Neural progenitor cell (in vitro differentiated cells): ENCODE measurements around the gene MACROD2. TPM values are rescaled to one million over a fixed set of nuclear protein-coding genes. Genes with fewer than 3 reads are reported as not detected.
A peak's percentile ranks its signal among the peaks of the same experiment; 100 is the strongest.
"Not testable (repeated sequence)": the region's sequence is repeated elsewhere in the genome, so short reads cannot be mapped to it uniquely, and the experiment has no call there.

ENCODE experiments used
- DNase-seq: peaks from one replicate; pipeline ENCODE4 v3.0.0-alpha.2; 2016; ENCODE audit warnings: low spot score
- H2AFZ ChIP-seq: fragments of 200-600 bp; sonication (generic); replicated peaks from 2 replicates; pipeline ENCODE4 v1.6.1; 2016; ENCODE audit warnings: antibody characterized with exemption
- H3F3A ChIP-seq: fragments of 200-600 bp; sonication (generic); 2 replicates; pipeline ENCODE4 v1.6.1; 2016; ENCODE audit warnings: antibody characterized with exemption, low read depth
- H3K27ac ChIP-seq: fragments of 200-600 bp; sonication (generic); 2 replicates; pipeline ENCODE4 v1.5.1; 2016; ENCODE audit warnings: mild to moderate bottlenecking
- H3K27me3 ChIP-seq: fragments of 200-600 bp; sonication (generic); 2 replicates; pipeline ENCODE4 v1.6.1; 2016; ENCODE audit warnings: mild to moderate bottlenecking, moderate library complexity
- H3K36me3 ChIP-seq: fragments of 200-600 bp; sonication (generic); 2 replicates; pipeline ENCODE4 v1.5.1; 2016
- H3K4me1 ChIP-seq: fragments of 200-600 bp; sonication (generic); 2 replicates; pipeline ENCODE4 v1.6.1; 2016; ENCODE audit warnings: mixed run types
- H3K4me2 ChIP-seq: fragments of 200-600 bp; sonication (generic); 2 replicates; pipeline ENCODE4 v1.6.1; 2016
- H3K4me3 ChIP-seq: fragments of 200-600 bp; sonication (generic); 2 replicates; pipeline ENCODE4 v1.5.1; 2016
- H3K79me2 ChIP-seq: fragments of 200-600 bp; sonication (generic); 2 replicates; pipeline ENCODE4 v1.6.1; 2016; ENCODE audit warnings: low read depth
- H3K9ac ChIP-seq: fragments of 200-600 bp; sonication (generic); 2 replicates; pipeline ENCODE4 v1.6.1; 2016
- H3K9me3 ChIP-seq: fragments of 200-600 bp; sonication (generic); 2 replicates; pipeline ENCODE4 v1.5.1; 2016; ENCODE audit warnings: low read depth
- H4K20me1 ChIP-seq: fragments of 200-600 bp; sonication (generic); 2 replicates; pipeline ENCODE4 v1.6.1; 2016; ENCODE audit warnings: low read depth
- H3K27ac Mint-ChIP-seq: 3 replicates; pipeline ENCODE4 v1.8.0; 2021; ENCODE audit warnings: mixed read lengths
- H3K27me3 Mint-ChIP-seq: 2 replicates; pipeline ENCODE4 v1.8.0; 2022; ENCODE audit warnings: low read depth, mild to moderate bottlenecking, inconsistent platforms, moderate library complexity, mixed read lengths; ENCODE audit not compliant: insufficient read depth
- H3K36me3 Mint-ChIP-seq: 3 replicates; pipeline ENCODE4 v1.8.0; 2021; ENCODE audit warnings: mixed read lengths
- H3K4me1 Mint-ChIP-seq: 3 replicates; pipeline ENCODE4 v1.8.0; 2021; ENCODE audit warnings: mixed read lengths
- H3K4me3 Mint-ChIP-seq: 3 replicates; pipeline ENCODE4 v1.8.0; 2021; ENCODE audit warnings: mild to moderate bottlenecking, moderate library complexity, mixed read lengths
- H3K9me3 Mint-ChIP-seq: 3 replicates; pipeline ENCODE4 v1.8.0; 2020; ENCODE audit warnings: mixed read lengths
- EZH2 ChIP-seq: fragments of 200-600 bp; sonication (generic); IDR thresholded peaks from 2 replicates; pipeline ENCODE4 v1.6.1; 2017; ENCODE audit warnings: antibody characterized with exemption, mild to moderate bottlenecking, moderate library complexity
- EZH2phosphoT487 ChIP-seq: fragments of 200-600 bp; sonication (generic); IDR thresholded peaks from 2 replicates; pipeline ENCODE4 v1.6.1; 2017; ENCODE audit warnings: antibody characterized with exemption
- total RNA-seq: library from RNA; depleted of rRNA; stranded (reverse); fragments of >200 nt; gene quantifications from 2 replicates; pipeline ENCODE4 v1.2.3, GENCODE V29; 2015; ENCODE audit warnings: low replicate concordance
- TF ChIP-seq, protein P1 (sequence below): fragments of 200-600 bp; sonication (generic); IDR thresholded peaks from 2 replicates; pipeline ENCODE4 v1.5.1; 2017; ENCODE audit warnings: antibody characterized with exemption, mild to moderate bottlenecking

The MACROD2 gene
- total RNA-seq, 1 donor from 2014 or later: 11.9 TPM

GRCh38 chr20:16007962-16008361 is 2012.6 kb downstream of the MACROD2 start:
- H3K27me3 Mint-ChIP-seq: peaks cover 5% of the 10 kb centered on the region
- peaks cover 21% of the 10 kb centered on the region for H3K4me1 Mint-ChIP-seq
- Histone ChIP-seq H4K20me1 (peaks cover 13% of the 10 kb centered on the region), H3K9me3 (no peaks in the 10 kb centered on the region), H3K27me3 (peaks cover 81% of the 10 kb centered on the region), H3K36me3 (no peaks in the 10 kb centered on the region), H3K79me2 (no peaks in the 10 kb centered on the region), H3F3A (peaks cover 35% of the 10 kb centered on the region), H3K4me2 (no peak overlapping the region), H3K27ac (no peak overlapping the region), H3K4me1 (peaks cover 18% of the 10 kb centered on the region), H3K9ac (no peak overlapping the region), H2AFZ (no peak overlapping the region), H3K4me3 (no peak overlapping the region)
- TF ChIP-seq EZH2phosphoT487: no peak
- TF ChIP-seq, protein P1, sequence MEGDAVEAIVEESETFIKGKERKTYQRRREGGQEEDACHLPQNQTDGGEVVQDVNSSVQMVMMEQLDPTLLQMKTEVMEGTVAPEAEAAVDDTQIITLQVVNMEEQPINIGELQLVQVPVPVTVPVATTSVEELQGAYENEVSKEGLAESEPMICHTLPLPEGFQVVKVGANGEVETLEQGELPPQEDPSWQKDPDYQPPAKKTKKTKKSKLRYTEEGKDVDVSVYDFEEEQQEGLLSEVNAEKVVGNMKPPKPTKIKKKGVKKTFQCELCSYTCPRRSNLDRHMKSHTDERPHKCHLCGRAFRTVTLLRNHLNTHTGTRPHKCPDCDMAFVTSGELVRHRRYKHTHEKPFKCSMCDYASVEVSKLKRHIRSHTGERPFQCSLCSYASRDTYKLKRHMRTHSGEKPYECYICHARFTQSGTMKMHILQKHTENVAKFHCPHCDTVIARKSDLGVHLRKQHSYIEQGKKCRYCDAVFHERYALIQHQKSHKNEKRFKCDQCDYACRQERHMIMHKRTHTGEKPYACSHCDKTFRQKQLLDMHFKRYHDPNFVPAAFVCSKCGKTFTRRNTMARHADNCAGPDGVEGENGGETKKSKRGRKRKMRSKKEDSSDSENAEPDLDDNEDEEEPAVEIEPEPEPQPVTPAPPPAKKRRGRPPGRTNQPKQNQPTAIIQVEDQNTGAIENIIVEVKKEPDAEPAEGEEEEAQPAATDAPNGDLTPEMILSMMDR: peak; percentile 35
- H3K27ac Mint-ChIP-seq: no peak overlapping the region
- H3K4me3 Mint-ChIP-seq: no peak overlapping the region
- peaks cover 17% of the 10 kb centered on the region for H3K9me3 Mint-ChIP-seq
- DNase-seq: peak; percentile 33
- H3K36me3 Mint-ChIP-seq: peaks cover 7% of the 10 kb centered on the region

GRCh38 chr20:16011056-16011455 is 2015.7 kb downstream of the MACROD2 start:
- Histone ChIP-seq H3K4me2 (no peak overlapping the region), H3K27ac (no peak overlapping the region), H3K9ac (no peak overlapping the region), H2AFZ (no peak overlapping the region), H3K79me2 (no peaks in the 10 kb centered on the region), H3K9me3 (no peaks in the 10 kb centered on the region), H3K36me3 (no peaks in the 10 kb centered on the region), H3K4me3 (no peak overlapping the region), H4K20me1 (peaks cover 4% of the 10 kb centered on the region), H3K4me1 (peaks cover 8% of the 10 kb centered on the region), H3K27me3 (peaks cover 59% of the 10 kb centered on the region), H3F3A (peaks cover 14% of the 10 kb centered on the region)
- TF ChIP-seq, protein P1: no peak
- TF ChIP-seq EZH2phosphoT487: no peak
- TF ChIP-seq EZH2: no peak
- DNase-seq: peak; percentile 18
- H3K9me3 Mint-ChIP-seq: peaks cover 20% of the 10 kb centered on the region
- no peak overlapping the region for H3K4me3 Mint-ChIP-seq
- H3K27me3 Mint-ChIP-seq: peaks cover 5% of the 10 kb centered on the region
- H3K36me3 Mint-ChIP-seq: peaks cover 7% of the 10 kb centered on the region
- peaks cover 5% of the 10 kb centered on the region for H3K4me1 Mint-ChIP-seq
- no peak overlapping the region for H3K27ac Mint-ChIP-seq

DNA sequence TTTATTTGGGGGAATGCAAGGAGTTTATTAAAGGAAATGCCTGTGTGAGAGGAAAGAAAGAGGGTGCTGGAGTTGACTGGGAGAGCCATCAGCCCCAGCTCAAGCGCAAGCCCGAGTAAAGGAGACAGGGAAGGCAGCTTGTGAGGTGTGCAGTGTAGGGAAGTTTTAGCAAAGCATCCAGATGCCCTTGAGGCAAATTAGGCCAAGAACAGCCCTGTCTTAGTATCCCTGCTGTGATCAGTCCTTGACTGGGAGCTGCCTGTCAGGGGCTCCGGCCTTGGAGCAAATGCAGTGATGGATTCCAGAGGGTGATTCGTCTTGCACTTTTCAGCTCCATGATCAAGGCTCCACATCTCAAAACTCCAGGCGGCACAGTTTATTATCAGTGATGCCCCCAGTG is 2016.2 kb downstream of the MACROD2 start:
- Histone ChIP-seq H3K9ac (no peak overlapping the region), H3K4me1 (peaks cover 4% of the 10 kb centered on the region), H3K27ac (no peak overlapping the region), H3K27me3 (peaks cover 54% of the 10 kb centered on the region), H3K9me3 (no peaks in the 10 kb centered on the region), H3F3A (peaks cover 10% of the 10 kb centered on the region), H3K4me3 (no peak overlapping the region), H3K36me3 (no peaks in the 10 kb centered on the region), H3K79me2 (no peaks in the 10 kb centered on the region), H4K20me1 (no peaks in the 10 kb centered on the region), H2AFZ (no peak overlapping the region), H3K4me2 (no peak overlapping the region)
- Mint-ChIP-seq H3K9me3 (peaks cover 21% of the 10 kb centered on the region), H3K4me3 (no peak overlapping the region), H3K27ac (no peak overlapping the region), H3K36me3 (peaks cover 7% of the 10 kb centered on the region), H3K4me1 (peaks cover under 1% of the 10 kb centered on the region), H3K27me3 (peaks cover 5% of the 10 kb centered on the region)
- DNase-seq: no peak
- TF ChIP-seq, protein P1: no peak
- no peak for TF ChIP-seq EZH2phosphoT487
- no peak for TF ChIP-seq EZH2

GRCh38 chr20:16012934-16013333 is 2017.6 kb downstream of the MACROD2 start:
- not testable (repeated sequence) for H3K27ac Mint-ChIP-seq, H3K27ac ChIP-seq, H3K36me3 Mint-ChIP-seq, H3K36me3 ChIP-seq, H3K4me3 ChIP-seq, DNase-seq, H3K9me3 ChIP-seq, H3K79me2 ChIP-seq, H3K27me3 Mint-ChIP-seq, H3F3A ChIP-seq, H3K9ac ChIP-seq, H2AFZ ChIP-seq, H3K4me1 ChIP-seq, H4K20me1 ChIP-seq, H3K4me1 Mint-ChIP-seq, H3K4me3 Mint-ChIP-seq, H3K4me2 ChIP-seq
- peaks cover 25% of the 10 kb centered on the region for H3K9me3 Mint-ChIP-seq
- H3K27me3 ChIP-seq: peaks cover 40% of the 10 kb centered on the region
